ENCODE data around the gene TEAD1. TPM values are rescaled to one million over a fixed set of nuclear protein-coding genes. Genes with fewer than 3 reads are reported as not detected.

TEAD1 gene
- total RNA-seq, 4 donors from 2014 or later: 184 to 272 (median 208) TPM

DNA sequence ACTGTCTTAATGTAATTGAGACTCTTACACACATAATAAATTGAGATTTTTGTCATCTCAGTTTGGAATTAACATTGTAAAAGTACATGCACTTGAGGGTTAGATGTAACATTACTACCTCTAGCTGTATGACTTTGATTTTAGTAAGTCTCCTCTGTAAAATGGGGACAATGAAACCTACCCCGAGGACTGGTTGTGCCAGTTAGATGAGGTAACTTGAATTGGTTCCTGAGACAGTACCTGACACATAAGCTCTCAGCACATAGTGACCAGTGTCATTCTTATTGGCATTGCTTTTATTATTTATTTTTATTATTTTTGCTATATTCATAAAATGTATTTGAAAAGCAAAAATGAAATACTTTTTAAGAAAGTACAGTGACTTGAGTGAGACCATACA is 114.8 kb downstream of the TEAD1 start:
- WGBS, 2 donors (ENCODE audit: low coverage in 1 of 2): 55 to 85% methylated on average over 1 of the region's 1 CpG
- peaks cover 0 to 38% (median 0%) of the 10 kb centered on the region in 3 donors for H3K4me1 ChIP-seq
- TF ChIP-seq, protein P1, sequence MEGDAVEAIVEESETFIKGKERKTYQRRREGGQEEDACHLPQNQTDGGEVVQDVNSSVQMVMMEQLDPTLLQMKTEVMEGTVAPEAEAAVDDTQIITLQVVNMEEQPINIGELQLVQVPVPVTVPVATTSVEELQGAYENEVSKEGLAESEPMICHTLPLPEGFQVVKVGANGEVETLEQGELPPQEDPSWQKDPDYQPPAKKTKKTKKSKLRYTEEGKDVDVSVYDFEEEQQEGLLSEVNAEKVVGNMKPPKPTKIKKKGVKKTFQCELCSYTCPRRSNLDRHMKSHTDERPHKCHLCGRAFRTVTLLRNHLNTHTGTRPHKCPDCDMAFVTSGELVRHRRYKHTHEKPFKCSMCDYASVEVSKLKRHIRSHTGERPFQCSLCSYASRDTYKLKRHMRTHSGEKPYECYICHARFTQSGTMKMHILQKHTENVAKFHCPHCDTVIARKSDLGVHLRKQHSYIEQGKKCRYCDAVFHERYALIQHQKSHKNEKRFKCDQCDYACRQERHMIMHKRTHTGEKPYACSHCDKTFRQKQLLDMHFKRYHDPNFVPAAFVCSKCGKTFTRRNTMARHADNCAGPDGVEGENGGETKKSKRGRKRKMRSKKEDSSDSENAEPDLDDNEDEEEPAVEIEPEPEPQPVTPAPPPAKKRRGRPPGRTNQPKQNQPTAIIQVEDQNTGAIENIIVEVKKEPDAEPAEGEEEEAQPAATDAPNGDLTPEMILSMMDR (IDR thresholded peaks at IDR 0.05): no peak
- no peak for TF ChIP-seq POLR2A (IDR thresholded peaks at IDR 0.05)
- TF ChIP-seq EP300 (IDR thresholded peaks at IDR 0.05): no peak
- TF ChIP-seq POLR2AphosphoS5 (IDR thresholded peaks at IDR 0.05): no peak
- no peak overlapping the region for H3K4me3 ChIP-seq
- no peak for ATAC-seq
- no peak overlapping the region for H3K27ac ChIP-seq
- no peaks in the 10 kb centered on the region for H3K9me3 ChIP-seq
- H3K36me3 ChIP-seq: no peaks in the 10 kb centered on the region
- H3K27me3 ChIP-seq: no peaks in the 10 kb centered on the region

DNA sequence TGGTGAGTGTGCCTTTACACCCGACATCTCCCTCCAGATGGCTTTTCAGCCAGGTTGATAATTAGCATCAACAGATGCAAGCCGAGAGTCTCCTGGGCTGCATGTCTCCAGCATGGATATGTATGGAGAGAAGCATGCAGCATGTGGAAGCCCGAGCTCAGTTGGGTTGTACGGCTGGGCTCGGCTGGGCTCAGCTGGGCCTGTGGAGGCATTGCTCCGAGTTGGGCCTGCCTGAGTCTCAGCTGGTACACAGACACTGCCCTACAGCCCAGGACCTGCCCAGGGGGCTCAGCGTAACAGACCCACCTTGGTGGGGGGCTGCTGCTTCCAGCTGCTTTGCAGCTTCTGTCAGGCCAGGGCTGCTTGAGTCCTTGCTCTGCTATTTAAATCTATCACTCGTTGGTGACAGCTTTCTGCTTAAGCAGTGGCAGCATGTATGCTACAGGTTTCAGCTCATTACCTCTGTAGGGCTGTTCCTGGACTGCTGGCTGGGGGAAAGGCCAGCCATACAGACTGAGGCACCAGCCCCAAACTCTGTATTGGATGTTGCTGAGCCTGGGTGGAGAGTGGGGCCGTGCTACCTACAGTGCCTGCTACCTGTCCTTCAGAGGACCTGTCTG is 115.5 kb downstream of the TEAD1 start:
- Histone ChIP-seq H3K36me3 (peaks cover 0 to 5% of the 10 kb centered on the region in 2 donors), H3K9me3 (no peaks in the 10 kb centered on the region), H3K27me3 (no peaks in the 10 kb centered on the region), H3K4me3 (no peak overlapping the region), H3K27ac (peak overlapping the region in 2 of 4 donors; percentile 5 to 44), H3K4me1 (peaks cover 0 to 35% (median 0%) of the 10 kb centered on the region in 3 donors)
- TF ChIP-seq, protein P1 (IDR thresholded peaks at IDR 0.05): no peak
- TF ChIP-seq POLR2AphosphoS5 (IDR thresholded peaks at IDR 0.05) (no peak), EP300 (IDR thresholded peaks at IDR 0.05) (no peak), POLR2A (IDR thresholded peaks at IDR 0.05) (no peak)
- WGBS, 2 donors (ENCODE audit: low coverage in 1 of 2): 49 to 75% methylated on average over 1 to 2 of the region's 9 CpGs
- ATAC-seq: peak; percentile 43

DNA sequence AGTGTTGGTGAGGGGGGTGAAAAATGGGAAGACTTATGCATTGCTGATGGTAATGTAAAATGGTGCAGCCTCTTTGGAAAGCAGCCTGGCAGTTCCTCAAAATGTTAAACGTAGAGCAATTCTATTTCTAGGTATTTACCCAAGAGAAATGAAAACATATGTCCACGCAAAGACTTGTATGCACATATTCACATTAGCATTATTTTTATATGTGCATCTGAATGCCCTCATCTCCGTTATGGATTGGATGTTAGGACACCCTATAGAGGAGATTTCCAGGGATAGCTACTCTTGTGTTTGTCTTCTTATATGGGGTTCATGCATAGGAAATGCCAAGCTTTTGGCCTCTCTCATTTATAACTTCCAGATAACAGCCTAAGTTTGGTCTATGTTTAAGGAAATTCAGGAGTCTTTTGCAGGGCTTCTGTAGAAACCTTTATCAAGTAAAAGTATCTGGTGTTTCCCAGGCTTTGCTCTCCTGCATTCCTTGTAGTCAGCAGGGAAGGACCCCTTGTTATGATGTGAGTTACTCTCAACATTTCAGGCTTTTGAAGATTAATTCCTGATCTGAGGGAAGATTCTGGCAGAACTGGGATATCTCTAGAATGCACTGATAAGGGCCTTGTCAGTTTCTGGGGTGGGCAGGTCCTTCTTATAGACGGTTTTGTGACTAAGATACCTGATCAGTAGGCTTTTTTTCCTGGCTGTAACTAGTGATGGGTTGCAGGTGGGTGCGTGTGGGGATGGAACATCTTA is 116.8 kb downstream of the TEAD1 start:
- Histone ChIP-seq H3K4me1 (peaks cover 0 to 35% (median 0%) of the 10 kb centered on the region in 3 donors), H3K9me3 (no peaks in the 10 kb centered on the region), H3K27ac (no peak overlapping the region), H3K36me3 (peaks cover 0 to 8% of the 10 kb centered on the region in 2 donors), H3K27me3 (no peaks in the 10 kb centered on the region), H3K4me3 (no peak overlapping the region)
- no peak for TF ChIP-seq EP300 (IDR thresholded peaks at IDR 0.05)
- TF ChIP-seq POLR2A (IDR thresholded peaks at IDR 0.05): no peak
- TF ChIP-seq, protein P1 (IDR thresholded peaks at IDR 0.05): no peak
- TF ChIP-seq POLR2AphosphoS5 (IDR thresholded peaks at IDR 0.05): no peak
- no peak for ATAC-seq
- WGBS, 2 donors (ENCODE audit: low coverage in 1 of 2): 68 to 78% methylated on average over 5 of the region's 5 CpGs

DNA sequence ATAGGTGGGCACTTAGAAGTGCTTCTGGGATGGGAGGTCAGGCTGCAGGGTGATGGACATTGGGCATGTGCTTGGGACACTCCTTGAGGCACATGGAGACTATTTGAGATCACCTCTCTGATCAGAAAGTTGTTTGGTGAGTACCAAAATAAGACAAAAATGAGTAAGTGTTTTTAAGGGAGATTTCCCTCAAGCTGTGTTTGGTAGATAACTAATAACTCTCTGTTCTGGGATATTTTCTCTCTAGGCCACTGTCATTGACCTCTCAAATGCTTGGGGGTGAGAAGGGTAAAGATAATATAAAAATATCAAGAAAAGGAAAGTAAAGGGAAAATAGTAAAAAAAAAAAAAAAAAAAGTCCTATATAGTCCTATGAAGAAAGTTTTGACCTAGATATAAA is 117.8 kb downstream of the TEAD1 start:
- no peak for ATAC-seq
- H3K4me3 ChIP-seq: no peak overlapping the region
- peaks cover 0 to 8% of the 10 kb centered on the region in 2 donors for H3K36me3 ChIP-seq
- no peak overlapping the region for H3K27ac ChIP-seq
- peaks cover 0 to 35% (median 0%) of the 10 kb centered on the region in 3 donors for H3K4me1 ChIP-seq
- TF ChIP-seq, protein P1 (IDR thresholded peaks at IDR 0.05): no peak
- no peak for TF ChIP-seq POLR2AphosphoS5 (IDR thresholded peaks at IDR 0.05)
- H3K27me3 ChIP-seq: no peaks in the 10 kb centered on the region
- H3K9me3 ChIP-seq: no peaks in the 10 kb centered on the region

DNA sequence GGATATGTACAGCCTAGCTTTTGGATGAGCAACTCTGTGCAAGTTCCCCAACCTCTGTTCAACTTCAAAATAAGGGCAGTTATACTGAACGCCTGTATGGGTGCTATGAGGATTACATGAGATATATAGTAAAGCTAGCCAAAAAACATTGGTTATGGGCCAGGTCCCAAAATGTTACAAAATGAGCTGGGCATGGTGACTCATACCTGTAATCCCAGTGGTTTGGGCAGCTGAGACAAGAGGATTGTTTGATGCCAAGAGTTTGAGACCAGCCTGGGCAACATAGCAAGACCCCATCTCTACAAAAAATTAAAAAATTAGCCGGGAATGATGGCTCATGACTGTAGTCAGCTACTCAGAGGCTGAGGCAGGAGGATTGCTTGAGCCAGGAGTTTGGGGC is 118.4 kb downstream of the TEAD1 start:
- H3K4me1 ChIP-seq: peaks cover 0 to 35% (median 0%) of the 10 kb centered on the region in 3 donors
- no peak overlapping the region for H3K4me3 ChIP-seq
- peaks cover 0 to 8% of the 10 kb centered on the region in 2 donors for H3K36me3 ChIP-seq
- no peak overlapping the region for H3K27ac ChIP-seq
- H3K27me3 ChIP-seq: no peaks in the 10 kb centered on the region
- H3K9me3 ChIP-seq: no peaks in the 10 kb centered on the region
- WGBS, 2 donors (ENCODE audit: low coverage in 1 of 2): 43 to 100% methylated on average over 1 to 2 of the region's 2 CpGs
- TF ChIP-seq POLR2A (IDR thresholded peaks at IDR 0.05) (no peak), EP300 (IDR thresholded peaks at IDR 0.05) (no peak), POLR2AphosphoS5 (IDR thresholded peaks at IDR 0.05) (peak; percentile 78)
- peak; percentile 75 for ATAC-seq

Data from gastroesophageal sphincter (tissue), 4 donors.